HEK293 (cell line): ENCODE measurements around the gene C2orf74.

Source experiments
- CTCF ChIA-PET: fragments of 350-600 bp; formaldehyde crosslinking; extraction: SDS; loops from one replicate; lab custom pipeline; 2021; ENCODE audit warnings: antibody characterized with exemption; lab: Yijun Ruan, JAX
- POLR2A ChIA-PET: fragments of 300-600 bp; formaldehyde crosslinking; extraction: SDS; loops from one replicate; lab custom pipeline; 2020; ENCODE audit warnings: antibody characterized with exemption, inconsistent platforms; lab: Yijun Ruan, JAX
- H3K27ac ChIP-seq: fragments of 200-500 bp; sonication (Bioruptor generic); 2 replicates; pipeline ENCODE4 v1.5.1; 2014; ENCODE audit warnings: low read depth, low read length, control low read depth, inconsistent platforms; ENCODE audit errors: extremely low read depth
- H3K36me3 ChIP-seq, 2 experiments: fragments of 200-500 bp in 1 of 2; sonication (Bioruptor generic) in 1 of 2; 1 replicate in 1 of 2; 2 replicates in 1 of 2; pipeline ENCODE4 v1.5.1; 2014 to 2017; ENCODE audit warnings: inconsistent platforms in 2 of 2, low read length in 2 of 2; ENCODE audit not compliant: control insufficient read depth in 2 of 2, insufficient read depth in 1 of 2
- H3K4me1 ChIP-seq: fragments of 200-500 bp; sonication (Bioruptor generic); 2 replicates; pipeline ENCODE4 v1.5.1; 2014; ENCODE audit warnings: mild to moderate bottlenecking, low read length, inconsistent platforms; ENCODE audit not compliant: control insufficient read depth, insufficient read depth
- H3K4me3 ChIP-seq: 2 replicates; pipeline ENCODE4 v1.5.1; 2011; ENCODE audit warnings: low read depth, mild to moderate bottlenecking, control low read depth, low read length, moderate library complexity
- H3K9me3 ChIP-seq: fragments of 200-500 bp; sonication (Bioruptor generic); 2 replicates; pipeline ENCODE4 v1.5.1; 2014; ENCODE audit warnings: low read depth, low read length, inconsistent platforms; ENCODE audit not compliant: control insufficient read depth, insufficient read depth
- CTCF ChIP-seq: fragments of 450-650 bp; formaldehyde crosslinking; IDR thresholded peaks from 2 replicates; pipeline ENCODE4 v1.5.1; 2016; ENCODE audit warnings: missing biosample characterization, missing genetic modification characterization
- GLI2 ChIP-seq: fragments of 450-650 bp; formaldehyde crosslinking; IDR thresholded peaks from 2 replicates; pipeline ENCODE4; 2017; ENCODE audit warnings: missing biosample characterization, missing genetic modification characterization, low read depth, borderline replicate concordance
- HOXA7 ChIP-seq: sonication (generic); formaldehyde crosslinking; IDR thresholded peaks from 2 replicates; pipeline ENCODE4 v1.8.1; 2022; ENCODE audit warnings: missing genetic modification reagents, borderline replicate concordance
- HOXD13 ChIP-seq: sonication (generic); formaldehyde crosslinking; IDR thresholded peaks from 2 replicates; pipeline ENCODE4 v1.8.0; 2022; ENCODE audit warnings: missing genetic modification reagents, borderline replicate concordance
- IKZF3 ChIP-seq: fragments of 450-650 bp; IDR thresholded peaks from 2 replicates; pipeline ENCODE4 v1.5.0; 2018; ENCODE audit warnings: missing biosample characterization, mild to moderate bottlenecking, missing genetic modification characterization, moderate library complexity
- MZF1 ChIP-seq: fragments of 450-650 bp; formaldehyde crosslinking; IDR thresholded peaks from 2 replicates; pipeline ENCODE4 v1.5.1; 2017; ENCODE audit warnings: missing biosample characterization, missing genetic modification characterization, borderline replicate concordance
- SCRT2 ChIP-seq: fragments of 450-650 bp; formaldehyde crosslinking; IDR thresholded peaks from 2 replicates; pipeline ENCODE4 v1.5.1; 2016; ENCODE audit warnings: missing biosample characterization, missing genetic modification characterization
- SETDB1 ChIP-seq: IDR thresholded peaks from one replicate; pipeline ENCODE4 v1.6.1; 2017; ENCODE audit warnings: mild to moderate bottlenecking, low read length, moderate library complexity, mixed read lengths; ENCODE audit not compliant: insufficient read length
- ZBTB20 ChIP-seq: fragments of 450-650 bp; formaldehyde crosslinking; IDR thresholded peaks from 2 replicates; pipeline ENCODE4 v1.5.1; 2016; ENCODE audit warnings: missing biosample characterization, missing genetic modification characterization
- ZBTB44 ChIP-seq: fragments of 450-650 bp; IDR thresholded peaks from 2 replicates; pipeline ENCODE4 v1.5.1; 2018; ENCODE audit warnings: missing biosample characterization, mild to moderate bottlenecking, missing genetic modification characterization
- ZFHX2 ChIP-seq: fragments of 450-650 bp; formaldehyde crosslinking; conservative IDR thresholded peaks from 2 replicates; pipeline ENCODE4 v1.5.1; 2016; ENCODE audit warnings: missing biosample characterization, missing genetic modification characterization
- ZNF121 ChIP-seq: fragments of 450-650 bp; formaldehyde crosslinking; IDR thresholded peaks from 2 replicates; pipeline ENCODE4 v1.5.1; 2016; ENCODE audit warnings: missing biosample characterization, missing genetic modification characterization
- ZNF133 ChIP-seq: fragments of 450-650 bp; formaldehyde crosslinking; IDR thresholded peaks from 2 replicates; pipeline ENCODE4 v1.5.1; 2016; ENCODE audit warnings: missing biosample characterization, missing genetic modification characterization
- ZNF148 ChIP-seq: fragments of 450-650 bp; formaldehyde crosslinking; IDR thresholded peaks from 2 replicates; pipeline ENCODE4 v1.5.0; 2017; ENCODE audit warnings: missing biosample characterization, missing genetic modification characterization, borderline replicate concordance
- ZNF155 ChIP-seq: fragments of 450-650 bp; formaldehyde crosslinking; IDR thresholded peaks from 2 replicates; pipeline ENCODE4 v1.5.1; 2016; ENCODE audit warnings: missing biosample characterization, missing genetic modification characterization
- ZNF16 ChIP-seq: fragments of 450-650 bp; formaldehyde crosslinking; IDR thresholded peaks from 2 replicates; pipeline ENCODE4 v1.5.1; 2016; ENCODE audit warnings: low read depth, missing biosample characterization, missing genetic modification characterization
- ZNF202 ChIP-seq: fragments of 450-650 bp; formaldehyde crosslinking; IDR thresholded peaks from 2 replicates; pipeline ENCODE4 v1.5.1; 2016; ENCODE audit warnings: missing biosample characterization, missing genetic modification characterization, borderline replicate concordance
- ZNF335 ChIP-seq: fragments of 450-650 bp; formaldehyde crosslinking; conservative IDR thresholded peaks from 2 replicates; pipeline ENCODE4 v1.5.1; 2016; ENCODE audit warnings: missing biosample characterization, missing genetic modification characterization
- ZNF341 ChIP-seq: fragments of 450-650 bp; formaldehyde crosslinking; IDR thresholded peaks from 2 replicates; pipeline ENCODE4; 2016; ENCODE audit warnings: low read depth, missing biosample characterization, missing genetic modification characterization
- ZNF514 ChIP-seq: fragments of 450-650 bp; formaldehyde crosslinking; IDR thresholded peaks from 2 replicates; pipeline ENCODE4 v1.5.1; 2016; ENCODE audit warnings: missing biosample characterization, missing genetic modification characterization
- ZNF549 ChIP-seq: fragments of 450-650 bp; IDR thresholded peaks from 2 replicates; pipeline ENCODE4 v1.5.1; 2018; ENCODE audit warnings: missing biosample characterization, missing genetic modification characterization, mild to moderate bottlenecking, inconsistent platforms, moderate library complexity
- ZNF596 ChIP-seq: fragments of 450-650 bp; IDR thresholded peaks from 2 replicates; pipeline ENCODE4 v1.5.0; 2018; ENCODE audit warnings: missing biosample characterization, mild to moderate bottlenecking, missing genetic modification characterization, moderate library complexity
- ZNF610 ChIP-seq: fragments of 450-650 bp; formaldehyde crosslinking; IDR thresholded peaks from 2 replicates; pipeline ENCODE4 v1.5.1; 2016; ENCODE audit warnings: missing biosample characterization, missing genetic modification characterization, borderline replicate concordance
- ZNF623 ChIP-seq: fragments of 450-650 bp; formaldehyde crosslinking; IDR thresholded peaks from 2 replicates; pipeline ENCODE4 v1.5.1; 2016; ENCODE audit warnings: missing biosample characterization, missing genetic modification characterization
- ZNF629 ChIP-seq: fragments of 450-650 bp; formaldehyde crosslinking; IDR thresholded peaks from 2 replicates; pipeline ENCODE4 v1.5.1; 2017; ENCODE audit warnings: missing biosample characterization, missing genetic modification characterization
- ZSCAN16 ChIP-seq: fragments of 450-650 bp; formaldehyde crosslinking; IDR thresholded peaks from 2 replicates; pipeline ENCODE4 v1.5.1; 2016; ENCODE audit warnings: missing biosample characterization, missing genetic modification characterization
- ZSCAN18 ChIP-seq: fragments of 450-650 bp; formaldehyde crosslinking; IDR thresholded peaks from 2 replicates; pipeline ENCODE4 v1.5.1; 2016; ENCODE audit warnings: missing biosample characterization, missing genetic modification characterization

Gene C2orf74

GRCh38 chr2:61161888-61162287, at the start of gene C2orf74:
TSS of gene C2orf74 (plus strand) at chr2:61162188. CDS start at chr2:61162515, 327 bp downstream.
- Histone ChIP-seq H3K36me3 (peaks cover 0 to 88% of the 10 kb centered on the region in 2 experiments; a peak in 2 of 3 replicates), H3K4me3 (no peak within 1 kb of the TSS), H3K9me3 (no peaks in the 10 kb centered on the region), H3K4me1 (no peaks in the 10 kb centered on the region), H3K27ac (no peak within 1 kb of the TSS)
- ChIA-PET POLR2A (no interaction called here), CTCF (interaction anchor here (0.6 kb wide), 1 partner anchor 32 kb away, joined by 3 read pairs; no protein-coding TSS in a partner anchor)
- TF ChIP-seq ZNF623 (tag by site-specific recombination), result no peak
- no peak for TF ChIP-seq ZNF202 (tag by site-specific recombination)
- no peak for TF ChIP-seq GLI2 (tag by site-specific recombination)
- TF ChIP-seq ZNF335 (tag by site-specific recombination), result no peak
- no peak for TF ChIP-seq HOXA7 (CRISPR knock-in tag)
- no peak for TF ChIP-seq ZNF549 (tag by site-specific recombination)
- no peak for TF ChIP-seq CTCF (tag by site-specific recombination)
- TF ChIP-seq ZBTB44 (tag by site-specific recombination), result no peak

GRCh38 chr2:61114147-61114546, 47.8 kb upstream of the C2orf74 start:
- POLR2A ChIA-PET, result no interaction called here
- H3K36me3 ChIP-seq, result peaks cover 19 to 68% of the 10 kb centered on the region in 2 experiments
- H3K27ac ChIP-seq, result no peak overlapping the region
- peaks cover 5% of the 10 kb centered on the region; the same call in 1 of the 2 replicates for H3K4me1 ChIP-seq
- peak; percentile 30 for TF ChIP-seq SETDB1
- no peak for TF ChIP-seq MZF1 (tag by site-specific recombination)
- no peaks in the 10 kb centered on the region for H3K9me3 ChIP-seq
- H3K4me3 ChIP-seq, result no peak overlapping the region
- CTCF ChIA-PET, result no interaction called here

GRCh38 chr2:61116302-61116701, 45.7 kb upstream of the C2orf74 start:
- Histone ChIP-seq H3K4me3 (no peak overlapping the region), H3K27ac (no peak overlapping the region), H3K4me1 (peaks cover 5% of the 10 kb centered on the region; the same call in 1 of the 2 replicates), H3K9me3 (no peaks in the 10 kb centered on the region), H3K36me3 (peaks cover 25 to 65% of the 10 kb centered on the region in 2 experiments)
- CTCF ChIA-PET, result no interaction called here
- POLR2A ChIA-PET, result no interaction called here
- TF ChIP-seq ZNF629 (tag by site-specific recombination) (no peak), ZNF155 (tag by site-specific recombination) (no peak), HOXD13 (no peak), IKZF3 (tag by site-specific recombination) (no peak), ZNF121 (tag by site-specific recombination) (no peak), ZNF341 (tag by site-specific recombination) (no peak), ZNF16 (tag by site-specific recombination) (no peak), ZNF148 (tag by site-specific recombination) (no peak), ZSCAN18 (tag by site-specific recombination) (no peak), ZNF514 (tag by site-specific recombination) (no peak), ZNF596 (tag by site-specific recombination) (no peak), ZSCAN16 (no peak), ZBTB20 (no peak), ZFHX2 (no peak), ZNF133 (tag by site-specific recombination) (no peak), ZNF610 (tag by site-specific recombination) (no peak), SCRT2 (tag by site-specific recombination) (no peak)
